ENCODE measurements around the gene NMNAT2.
A peak's percentile ranks its signal among the peaks of the same experiment; 100 is the strongest.

- TF ChIP-seq CTCF (IDR thresholded peaks at IDR 0.05; ENCODE audit: control extremely low read depth in 1 of 3, insufficient read depth in 1 of 3, low read depth in 1 of 3, low read length in 3 of 3) (no peak), EZH2 (IDR thresholded peaks at IDR 0.05; ENCODE audit: low read depth, low read length, severe bottlenecking) (no peak), RAD21 (IDR thresholded peaks at IDR 0.05 in 1 of 2, conservative IDR thresholded peaks at IDR 0.05 in 1 of 2; ENCODE audit: low read depth in 2 of 2, low read length in 2 of 2) (0 out of 4 replicates have a peak, but pooled peaks of 1 of the 2 experiments have one; percentile 11), GTF2F1 (IDR thresholded peaks at IDR 0.05; ENCODE audit: borderline replicate concordance, low read depth, low read length) (no peak), SIN3A (conservative IDR thresholded peaks at IDR 0.05 in 1 of 2, IDR thresholded peaks at IDR 0.05 in 1 of 2; ENCODE audit: low read depth in 1 of 2, low read length in 2 of 2) (no peak), POLR2AphosphoS5 (IDR thresholded peaks at IDR 0.05; ENCODE audit: low read depth, low read length) (no peak), EP300 (IDR thresholded peaks at IDR 0.05; ENCODE audit: borderline replicate concordance in 1 of 2, low read depth in 2 of 2, low read length in 2 of 2) (no peak; a peak in 1 of 3 replicates), SIX5 (IDR thresholded peaks at IDR 0.05; ENCODE audit: low read depth, low read length) (no peak), USF2 (IDR thresholded peaks at IDR 0.05; ENCODE audit: low read length) (no peak), CBX8 (IDR thresholded peaks at IDR 0.05; ENCODE audit: borderline replicate concordance, low read depth, low read length) (no peak), NANOG (IDR thresholded peaks at IDR 0.05; ENCODE audit: insufficient read depth, low read depth, low read length, poor library complexity, severe bottlenecking) (no peak), TAF1 (IDR thresholded peaks at IDR 0.05; ENCODE audit: low read depth, low read length) (no peak), KDM4A (IDR thresholded peaks at IDR 0.05; ENCODE audit: low read depth, low read length, severe bottlenecking) (no peak), POLR2A (IDR thresholded peaks at IDR 0.05; ENCODE audit: control extremely low read depth in 1 of 2, low read depth in 2 of 2, low read length in 2 of 2) (no peak)
These were observed 126.2 kb downstream of the NMNAT2 start for GRCh38 chr1:183291802-183292514.
